Measurements from ENCODE around the gene SNX27. TPM values are rescaled to one million over a fixed set of nuclear protein-coding genes. Genes with fewer than 3 reads are reported as not detected.
"Not testable (repeated sequence)": the region's sequence is repeated elsewhere in the genome, so short reads cannot be mapped to it uniquely, and the experiment has no call there.

SNX27 gene
- total RNA-seq, 6 experiments from 2014 or later: 14.9 to 21.4 (median 16.9) TPM

DNA sequence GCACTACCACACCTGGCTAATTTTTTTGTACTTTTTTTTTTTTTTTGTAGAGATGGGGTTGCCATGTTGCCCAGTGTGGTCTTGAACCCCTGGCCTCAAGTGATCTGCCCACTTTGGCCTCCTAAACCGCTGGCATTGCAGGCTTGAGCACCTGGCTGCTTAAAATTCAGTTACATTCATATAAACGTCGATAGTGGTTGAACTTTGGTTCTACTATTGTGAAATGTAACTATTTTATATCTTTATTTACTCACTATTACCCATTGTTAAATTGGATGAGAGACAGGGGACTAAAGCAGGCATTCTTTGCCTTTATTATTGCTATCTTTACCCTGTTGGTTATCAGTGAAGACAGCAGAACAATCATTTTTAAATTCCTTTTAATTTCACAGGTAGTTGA, 6.2 kb downstream of the SNX27 start:
- 40% methylated on average over 3 of the region's 3 CpGs for WGBS (ENCODE audit: insufficient coverage, low coverage, low lambda C conversion rate, missing lambda C conversion rate)
- no peaks in the 10 kb centered on the region for H3K27me3 ChIP-seq
- no peak overlapping the region for H3K4me3 ChIP-seq
- TF ChIP-seq, protein P1, sequence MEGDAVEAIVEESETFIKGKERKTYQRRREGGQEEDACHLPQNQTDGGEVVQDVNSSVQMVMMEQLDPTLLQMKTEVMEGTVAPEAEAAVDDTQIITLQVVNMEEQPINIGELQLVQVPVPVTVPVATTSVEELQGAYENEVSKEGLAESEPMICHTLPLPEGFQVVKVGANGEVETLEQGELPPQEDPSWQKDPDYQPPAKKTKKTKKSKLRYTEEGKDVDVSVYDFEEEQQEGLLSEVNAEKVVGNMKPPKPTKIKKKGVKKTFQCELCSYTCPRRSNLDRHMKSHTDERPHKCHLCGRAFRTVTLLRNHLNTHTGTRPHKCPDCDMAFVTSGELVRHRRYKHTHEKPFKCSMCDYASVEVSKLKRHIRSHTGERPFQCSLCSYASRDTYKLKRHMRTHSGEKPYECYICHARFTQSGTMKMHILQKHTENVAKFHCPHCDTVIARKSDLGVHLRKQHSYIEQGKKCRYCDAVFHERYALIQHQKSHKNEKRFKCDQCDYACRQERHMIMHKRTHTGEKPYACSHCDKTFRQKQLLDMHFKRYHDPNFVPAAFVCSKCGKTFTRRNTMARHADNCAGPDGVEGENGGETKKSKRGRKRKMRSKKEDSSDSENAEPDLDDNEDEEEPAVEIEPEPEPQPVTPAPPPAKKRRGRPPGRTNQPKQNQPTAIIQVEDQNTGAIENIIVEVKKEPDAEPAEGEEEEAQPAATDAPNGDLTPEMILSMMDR (IDR thresholded peaks at IDR 0.05): no peak
- no peak for TF ChIP-seq POLR2A (IDR thresholded peaks at IDR 0.05)
- peaks cover 0 to 29% (median 13%) of the 10 kb centered on the region in 4 donors for H3K4me1 ChIP-seq
- ATAC-seq (peak in 3 of 4 donors; percentile 8 to 67 (median 22)), DNase-seq (no peak)
- H3K9me3 ChIP-seq: no peaks in the 10 kb centered on the region
- no peaks in the 10 kb centered on the region for H3K36me3 ChIP-seq
- no peak overlapping the region for H3K27ac ChIP-seq
- intact Hi-C loops (cut with DNase I): no loop called here

DNA sequence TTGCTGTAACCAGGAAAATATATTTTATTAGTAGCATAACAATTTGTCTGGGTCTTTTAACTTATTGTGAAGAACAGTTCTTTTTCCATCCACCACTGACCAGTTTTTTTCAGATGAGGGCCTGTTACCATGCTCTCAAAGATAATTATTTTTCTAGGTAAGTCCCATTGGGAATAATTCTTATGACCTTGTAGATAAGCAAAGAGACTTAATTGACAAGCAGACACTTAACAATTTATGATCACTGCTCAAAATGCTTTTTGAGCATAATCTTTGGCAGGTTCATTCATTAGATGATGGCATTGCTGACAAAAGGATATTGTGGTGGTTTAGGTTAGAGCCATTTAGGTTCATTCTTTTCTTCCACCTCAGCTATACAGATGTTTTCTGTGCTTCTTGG, 6.6 kb downstream of the SNX27 start:
- Histone ChIP-seq H3K4me1 (peaks cover 0 to 29% (median 13%) of the 10 kb centered on the region in 4 donors), H3K27ac (no peak overlapping the region), H3K36me3 (no peaks in the 10 kb centered on the region), H3K9me3 (no peaks in the 10 kb centered on the region), H3K27me3 (no peaks in the 10 kb centered on the region), H3K4me3 (no peak overlapping the region)
- no peak for DNase-seq
- no peak for ATAC-seq
- no peak for TF ChIP-seq POLR2A (IDR thresholded peaks at IDR 0.05)
- TF ChIP-seq, protein P1 (IDR thresholded peaks at IDR 0.05): no peak
- intact Hi-C loops (cut with DNase I): no loop called here

DNA sequence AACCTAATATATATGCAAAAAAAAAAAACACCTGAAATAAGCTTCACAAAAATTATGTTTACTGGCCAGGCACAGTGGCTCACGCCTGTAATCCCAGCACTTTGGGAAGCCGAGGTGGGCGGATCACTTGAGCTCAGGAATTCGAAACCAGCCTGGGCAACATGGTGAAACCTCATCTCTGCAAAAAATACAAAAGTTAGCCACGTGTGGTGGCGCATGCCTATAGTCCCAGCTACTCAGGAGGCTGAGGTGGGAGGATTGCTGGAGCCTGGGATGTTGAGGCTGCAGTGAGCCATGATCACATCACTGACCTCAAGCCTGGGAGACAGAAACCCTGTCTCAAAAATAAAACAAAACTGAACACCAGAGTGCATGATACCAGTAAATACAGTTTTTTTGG, 7.1 kb downstream of the SNX27 start:
- not testable (repeated sequence) for H3K27me3 ChIP-seq
- H3K4me1 ChIP-seq: peaks cover 0 to 29% (median 13%) of the 10 kb centered on the region in 4 donors

DNA sequence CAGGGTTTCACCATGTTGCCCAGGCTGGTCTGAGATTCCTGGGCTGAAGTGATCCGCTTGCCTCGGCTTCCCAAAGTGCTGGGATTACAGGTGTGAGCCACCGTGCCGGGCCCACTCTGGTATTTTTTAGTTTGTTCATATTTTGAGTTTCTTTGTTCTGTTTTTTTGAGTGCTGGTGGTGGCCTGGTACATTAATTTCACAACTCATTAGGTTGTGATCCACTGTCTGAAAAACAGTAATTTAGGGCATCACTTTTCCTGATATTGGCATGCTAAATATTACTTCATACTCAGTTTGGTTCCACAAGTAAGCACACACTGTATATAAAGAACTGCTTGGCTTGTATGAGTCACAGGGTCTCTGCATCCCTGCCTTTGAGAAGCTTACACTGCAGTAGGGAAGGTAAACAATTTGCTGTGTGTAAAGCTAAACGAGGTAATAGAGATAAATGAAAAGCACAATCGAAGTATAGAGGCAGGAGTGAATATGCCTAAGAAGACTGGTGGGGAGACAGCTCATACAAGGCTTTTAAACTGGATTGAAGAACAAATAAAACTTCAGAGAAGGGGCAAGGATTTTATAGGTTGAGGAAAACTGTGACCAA, 7.7 kb downstream of the SNX27 start:
- Histone ChIP-seq H3K9me3 (no peaks in the 10 kb centered on the region), H3K27me3 (no peaks in the 10 kb centered on the region), H3K4me1 (peaks cover 0 to 29% (median 13%) of the 10 kb centered on the region in 4 donors), H3K36me3 (no peaks in the 10 kb centered on the region), H3K27ac (peak overlapping the region; percentile 17 to 34 (median 18)), H3K4me3 (no peak overlapping the region)
- no peak for TF ChIP-seq POLR2A (IDR thresholded peaks at IDR 0.05)
- TF ChIP-seq, protein P1 (IDR thresholded peaks at IDR 0.05): no peak
- DNase-seq (no peak), ATAC-seq (peak; percentile 40 to 78 (median 61))
- intact Hi-C loops (cut with DNase I): no loop called here
- WGBS (ENCODE audit: insufficient coverage, low coverage, low lambda C conversion rate, missing lambda C conversion rate): 58% methylated on average over 6 of the region's 6 CpGs

More for the DNA sequence above, 7.1 kb downstream of the SNX27 start:
- intact Hi-C loops (cut with DNase I); ATAC-seq; H3K9me3 ChIP-seq; H3K4me3 ChIP-seq; DNase-seq; H3K36me3 ChIP-seq; H3K27ac ChIP-seq: not testable (repeated sequence)
- 96% methylated on average over 4 of the region's 6 CpGs for WGBS (ENCODE audit: insufficient coverage, low coverage, low lambda C conversion rate, missing lambda C conversion rate)

DNA sequence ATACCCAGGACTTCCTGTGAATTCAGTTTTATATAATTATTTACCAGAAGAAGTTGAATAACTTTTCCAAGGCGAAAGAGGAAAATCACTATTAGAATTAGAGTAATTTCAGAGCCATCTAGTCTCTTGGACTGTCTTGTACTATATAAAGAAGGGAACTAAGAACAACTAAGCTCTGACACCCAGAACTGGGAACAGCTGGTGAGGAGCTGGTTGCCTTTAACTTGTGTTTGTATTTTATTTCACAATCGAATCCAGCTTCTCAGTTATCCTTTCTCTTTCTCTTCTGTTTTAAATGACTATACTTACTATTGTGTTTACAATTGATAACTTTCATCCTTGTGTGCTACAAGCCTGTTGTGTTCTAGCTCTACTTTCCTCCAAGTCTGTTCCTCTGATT, 8.4 kb downstream of the SNX27 start:
- Histone ChIP-seq H3K9me3 (no peaks in the 10 kb centered on the region), H3K27me3 (no peaks in the 10 kb centered on the region), H3K4me1 (peaks cover 0 to 29% (median 13%) of the 10 kb centered on the region in 4 donors), H3K27ac (peak overlapping the region in 2 of 3 donors; percentile 18 to 34), H3K4me3 (no peak overlapping the region), H3K36me3 (no peaks in the 10 kb centered on the region)
- no peak for TF ChIP-seq POLR2A (IDR thresholded peaks at IDR 0.05)
- TF ChIP-seq, protein P1 (IDR thresholded peaks at IDR 0.05): no peak
- DNase-seq (no peak), ATAC-seq (peak; percentile 80 to 91 (median 87))
- intact Hi-C loops (cut with DNase I): no loop called here
- whole genome bisulfite sequencing (ENCODE audit: insufficient coverage, low coverage, low lambda C conversion rate, missing lambda C conversion rate): 20% methylated on average over 2 of the region's 2 CpGs

Data from right lobe of liver (tissue), 6 donors.